ENCODE results near the gene RPS26. TPM values are rescaled to one million over a fixed set of nuclear protein-coding genes. Genes with fewer than 3 reads are reported as not detected.
A peak's percentile ranks its signal among the peaks of the same experiment; 100 is the strongest.
"Not testable (repeated sequence)": the region's sequence is repeated elsewhere in the genome, so short reads cannot be mapped to it uniquely, and the experiment has no call there.

The RPS26 gene
- total RNA-seq, 1 donor from 2014 or later, result 34.6 TPM

GRCh38 chr12:56017181-56017580 is 24.5 kb upstream of the RPS26 start:
- intact Hi-C loops (cut with DNase I), result no loop called here
- DNase-seq (no peak), ATAC-seq (ENCODE audit: poor library complexity) (no peak)

GRCh38 chr12:56018356-56018755 is 23.4 kb upstream of the RPS26 start:
- intact Hi-C loops (cut with DNase I), result no loop called here
- DNase-seq, result no peak
- ATAC-seq (ENCODE audit: poor library complexity), result no peak

GRCh38 chr12:56020423-56021184 is 21.1 kb upstream of the RPS26 start, which contains the start of gene IKZF4:
Gene IKZF4, plus strand, starts transcription at chr12:56021043. Its CDS starts 451 bp downstream, at chr12:56021494.
- ATAC-seq (ENCODE audit: poor library complexity) (peak; percentile 65), DNase-seq (peak; percentile 61)
- intact Hi-C loops (cut with DNase I), result no loop called here

- intact Hi-C loops (cut with DNase I), result no loop called here
- no peak for ATAC-seq (ENCODE audit: poor library complexity)
- DNase-seq, result no peak
These were observed 19.7 kb upstream of the RPS26 start for GRCh38 chr12:56021889-56022497.

- no peak for DNase-seq
- intact Hi-C loops (cut with DNase I), result no loop called here
- no peak for ATAC-seq (ENCODE audit: poor library complexity)
These were observed 13.1 kb upstream of the RPS26 start for GRCh38 chr12:56028511-56029165.

- DNase-seq, result no peak
- intact Hi-C loops (cut with DNase I), result no loop called here
- no peak for ATAC-seq (ENCODE audit: poor library complexity)
These were observed 12.6 kb upstream of the RPS26 start for GRCh38 chr12:56029166-56029519.

- ATAC-seq (ENCODE audit: poor library complexity) (peak; percentile 43), DNase-seq (no peak)
- intact Hi-C loops (cut with DNase I), result no loop called here
These were observed 11.9 kb upstream of the RPS26 start for GRCh38 chr12:56029666-56030293.

GRCh38 chr12:56031987-56032386 is 9.7 kb upstream of the RPS26 start:
- no peak for ATAC-seq (ENCODE audit: poor library complexity)
- intact Hi-C loops (cut with DNase I), result no loop called here
- DNase-seq, result no peak

GRCh38 chr12:56034586-56035332 is 7.0 kb upstream of the RPS26 start:
- intact Hi-C loops (cut with DNase I), result no loop called here
- ATAC-seq (ENCODE audit: poor library complexity) (no peak), DNase-seq (no peak)

- ATAC-seq (ENCODE audit: poor library complexity), result no peak
- DNase-seq, result no peak
- intact Hi-C loops (cut with DNase I), result no loop called here
These were observed 4.6 kb upstream of the RPS26 start for GRCh38 chr12:56037161-56037560.

GRCh38 chr12:56038022-56038655 is 3.6 kb upstream of the RPS26 start:
- ATAC-seq (ENCODE audit: poor library complexity), result no peak
- intact Hi-C loops (cut with DNase I), result no loop called here
- DNase-seq, result no peak

GRCh38 chr12:56040151-56040550 is 1.6 kb upstream of the RPS26 start:
- intact Hi-C loops (cut with DNase I), result loop anchor here (5.0 kb wide), 1 partner anchor 43 kb away; the partner anchor contains the start of gene SUOX
- ATAC-seq (ENCODE audit: poor library complexity) (no peak), DNase-seq (no peak)

- DNase-seq (no peak), ATAC-seq (ENCODE audit: poor library complexity) (no peak)
- intact Hi-C loops (cut with DNase I), result loop anchor here (5.0 kb wide), 1 partner anchor 44 kb away; the partner anchor contains the start of gene SUOX
These were observed 661 bp upstream of the RPS26 start for GRCh38 chr12:56040963-56041551.

- ATAC-seq (ENCODE audit: poor library complexity); DNase-seq: not testable (repeated sequence)
- intact Hi-C loops (cut with DNase I), result loop anchor here (5.0 kb wide), 1 partner anchor 45 kb away; the partner anchor contains the start of gene SUOX
These were observed 704 bp downstream of the RPS26 start for GRCh38 chr12:56042430-56042813.

- ATAC-seq (ENCODE audit: poor library complexity), result no peak
- intact Hi-C loops (cut with DNase I), result loop anchor here (5.0 kb wide), 1 partner anchor 46 kb away; the partner anchor contains the start of gene SUOX
- no peak for DNase-seq
These were observed 1.1 kb downstream of the RPS26 start for GRCh38 chr12:56042843-56043242.

- no peak for ATAC-seq (ENCODE audit: poor library complexity)
- DNase-seq, result no peak
- intact Hi-C loops (cut with DNase I), result no loop called here
These were observed 4.5 kb downstream of the RPS26 start for GRCh38 chr12:56046027-56046780.

- DNase-seq, result no peak
- ATAC-seq (ENCODE audit: poor library complexity), result no peak
- intact Hi-C loops (cut with DNase I), result no loop called here
These were observed 11.7 kb downstream of the RPS26 start for GRCh38 chr12:56053407-56053893.

Measured in Right ventricle myocardium superior (tissue), 1 donor.